Fibroblast of mammary gland (primary cell): ENCODE measurements around the gene LRRK1.

Experiments
- DNase-seq: peaks from one replicate; pipeline ENCODE4 v3.0.0-alpha.2; 2010; ENCODE audit warnings: low read depth
- H3K4me3 ChIP-seq: 2 replicates; pipeline ENCODE4 v1.5.1; 2011; ENCODE audit warnings: low read depth, mild to moderate bottlenecking, low read length, moderate library complexity; ENCODE audit not compliant: control insufficient read depth
- TF ChIP-seq, protein P1 (sequence below): conservative IDR thresholded peaks from 2 replicates; pipeline ENCODE4 v1.5.1; 2011; ENCODE audit warnings: low read depth, low read length, inconsistent platforms; ENCODE audit not compliant: control insufficient read depth, insufficient read depth

Gene LRRK1

DNA sequence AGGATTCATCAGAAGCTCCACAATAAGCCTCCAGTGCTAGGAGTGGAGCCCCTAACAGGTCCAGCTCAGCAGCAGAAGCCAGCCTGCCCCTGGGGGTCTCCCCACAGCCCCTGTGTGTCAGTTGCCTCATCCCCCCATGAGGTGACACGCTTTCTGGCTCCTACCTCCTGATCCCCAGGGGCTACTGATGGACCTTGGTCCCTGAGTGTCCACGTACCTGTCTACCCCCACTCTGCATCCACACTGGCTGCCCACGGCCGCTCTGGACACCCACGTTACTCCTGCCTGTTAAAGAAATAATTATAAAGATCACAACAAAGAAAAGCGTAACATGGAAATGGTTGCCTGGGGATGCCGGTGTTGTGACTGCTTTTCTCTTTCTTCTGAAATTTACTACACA lies 189.6 kb downstream of the LRRK1 start:
- no peak for DNase-seq

DNA sequence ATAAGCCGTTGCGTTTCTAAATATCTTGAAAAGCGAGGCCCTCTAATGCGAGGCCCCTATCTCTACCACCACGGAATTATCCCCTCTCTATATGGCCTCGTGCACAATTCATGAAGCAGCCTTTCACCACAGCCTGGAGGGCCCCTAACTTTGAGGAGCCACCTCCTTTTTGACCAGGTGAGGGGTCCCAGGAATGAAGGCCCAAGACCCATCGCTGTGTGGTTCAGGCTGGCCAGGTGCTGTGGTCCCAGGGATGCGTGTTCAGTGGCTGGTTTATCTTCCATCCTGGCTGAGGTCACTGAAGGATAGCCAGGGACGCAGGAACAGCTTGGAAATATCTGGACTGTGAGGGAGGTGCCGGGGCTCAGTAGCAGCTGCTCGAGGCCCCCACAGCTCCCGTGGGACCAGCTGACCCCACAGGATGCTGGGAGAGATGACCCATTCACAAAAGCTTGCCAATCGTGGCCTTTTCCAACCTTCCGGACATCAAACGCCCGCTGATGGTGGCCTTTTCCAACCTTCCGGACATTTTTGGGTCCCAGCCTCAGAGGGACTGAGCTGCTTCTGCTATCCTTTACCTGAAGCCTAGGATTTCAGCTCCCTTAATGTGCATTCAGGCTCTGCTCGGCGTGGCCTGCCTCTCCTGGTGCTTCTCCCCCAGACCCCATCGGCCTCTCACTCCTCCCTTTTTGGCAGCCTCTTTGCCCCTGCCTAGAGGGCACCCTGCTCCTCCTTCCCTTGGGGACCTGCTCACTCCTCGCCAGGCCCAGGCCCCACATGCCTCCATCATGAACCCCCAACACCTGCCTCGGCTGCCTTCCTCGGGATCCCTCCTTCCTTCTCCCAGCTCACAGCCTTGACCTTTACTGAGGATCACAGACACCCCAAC lies 191.8 kb downstream of the LRRK1 start:
- TF ChIP-seq, protein P1, sequence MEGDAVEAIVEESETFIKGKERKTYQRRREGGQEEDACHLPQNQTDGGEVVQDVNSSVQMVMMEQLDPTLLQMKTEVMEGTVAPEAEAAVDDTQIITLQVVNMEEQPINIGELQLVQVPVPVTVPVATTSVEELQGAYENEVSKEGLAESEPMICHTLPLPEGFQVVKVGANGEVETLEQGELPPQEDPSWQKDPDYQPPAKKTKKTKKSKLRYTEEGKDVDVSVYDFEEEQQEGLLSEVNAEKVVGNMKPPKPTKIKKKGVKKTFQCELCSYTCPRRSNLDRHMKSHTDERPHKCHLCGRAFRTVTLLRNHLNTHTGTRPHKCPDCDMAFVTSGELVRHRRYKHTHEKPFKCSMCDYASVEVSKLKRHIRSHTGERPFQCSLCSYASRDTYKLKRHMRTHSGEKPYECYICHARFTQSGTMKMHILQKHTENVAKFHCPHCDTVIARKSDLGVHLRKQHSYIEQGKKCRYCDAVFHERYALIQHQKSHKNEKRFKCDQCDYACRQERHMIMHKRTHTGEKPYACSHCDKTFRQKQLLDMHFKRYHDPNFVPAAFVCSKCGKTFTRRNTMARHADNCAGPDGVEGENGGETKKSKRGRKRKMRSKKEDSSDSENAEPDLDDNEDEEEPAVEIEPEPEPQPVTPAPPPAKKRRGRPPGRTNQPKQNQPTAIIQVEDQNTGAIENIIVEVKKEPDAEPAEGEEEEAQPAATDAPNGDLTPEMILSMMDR, result no peak
- no peak for DNase-seq
- H3K4me3 ChIP-seq, result no peak overlapping the region

More for the DNA sequence above, 189.6 kb downstream of the LRRK1 start:
- TF ChIP-seq, protein P1, result no peak
- no peak overlapping the region for H3K4me3 ChIP-seq

DNA sequence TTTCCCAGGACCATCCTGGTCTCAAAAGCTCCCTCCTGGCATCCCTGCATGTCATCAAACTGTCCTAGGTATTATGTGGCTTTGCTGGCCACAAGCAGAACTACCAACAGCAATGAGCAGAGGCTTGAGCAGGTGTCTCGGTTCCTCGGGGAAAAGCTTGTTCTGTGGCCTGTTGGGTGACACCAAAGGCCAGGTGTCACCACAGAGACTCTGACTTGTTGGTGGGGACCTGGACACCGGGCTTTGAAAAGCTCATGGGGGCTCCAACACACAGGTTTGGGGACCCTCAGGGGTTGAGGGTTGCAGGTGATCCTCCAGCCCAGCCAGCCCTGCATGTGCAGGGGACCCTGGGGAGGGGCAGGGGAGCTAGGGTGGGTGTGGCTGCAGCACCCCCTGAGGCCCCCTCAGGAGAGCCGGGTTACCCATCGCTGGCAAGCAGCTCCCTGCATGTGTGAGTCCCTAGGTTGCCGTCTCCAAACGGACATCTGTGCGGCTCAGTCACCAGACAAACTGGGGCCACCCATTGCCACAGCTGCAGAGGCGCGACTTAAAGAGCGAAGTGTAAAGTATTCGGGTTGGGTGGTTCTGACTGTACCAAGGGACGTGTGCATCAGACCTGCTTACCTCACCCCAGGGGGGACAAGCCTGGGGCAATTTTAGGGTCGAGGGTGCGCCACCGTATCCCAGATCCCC lies 192.6 kb downstream of the LRRK1 start:
- TF ChIP-seq, protein P1, result no peak
- DNase-seq, result no peak
- no peak overlapping the region for H3K4me3 ChIP-seq

DNA sequence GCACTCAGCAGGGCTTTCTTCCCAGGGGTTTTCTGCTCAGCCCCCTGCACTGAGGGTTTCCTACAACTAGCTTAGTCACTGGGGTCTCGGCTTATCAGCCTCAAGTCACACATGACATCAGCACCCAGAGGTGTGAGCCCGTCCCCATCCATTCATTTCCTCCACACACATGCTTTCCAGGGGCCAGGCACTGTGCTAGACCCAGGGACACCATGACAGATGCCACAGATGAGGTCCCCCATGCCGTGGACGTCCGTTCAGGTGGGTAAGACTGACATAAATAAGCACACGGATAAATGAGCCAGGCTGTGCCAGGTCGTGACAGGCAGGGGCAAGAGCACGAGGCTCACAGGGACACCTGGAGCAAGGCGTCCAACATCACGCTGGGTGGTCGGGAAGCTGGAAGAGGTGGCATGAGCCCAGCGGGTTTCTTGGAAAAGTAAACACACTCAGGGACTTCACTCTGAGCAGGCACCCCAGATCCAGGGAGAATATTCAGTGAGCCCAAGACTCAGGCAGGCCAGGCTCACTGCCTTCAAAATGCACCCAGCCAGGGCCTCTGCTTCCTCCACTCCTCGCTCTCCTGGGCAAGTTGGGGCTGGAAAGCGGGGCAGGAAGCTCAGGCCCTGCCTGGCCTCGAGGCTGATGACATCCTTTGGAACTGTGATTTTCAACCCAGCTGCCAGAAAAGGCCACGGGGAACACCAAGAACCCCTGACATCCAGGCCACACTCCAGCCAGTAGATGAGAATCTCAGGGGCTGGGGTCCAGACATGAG lies 193.4 kb downstream of the LRRK1 start:
- TF ChIP-seq, protein P1, result no peak
- no peak overlapping the region for H3K4me3 ChIP-seq
- no peak for DNase-seq

DNA sequence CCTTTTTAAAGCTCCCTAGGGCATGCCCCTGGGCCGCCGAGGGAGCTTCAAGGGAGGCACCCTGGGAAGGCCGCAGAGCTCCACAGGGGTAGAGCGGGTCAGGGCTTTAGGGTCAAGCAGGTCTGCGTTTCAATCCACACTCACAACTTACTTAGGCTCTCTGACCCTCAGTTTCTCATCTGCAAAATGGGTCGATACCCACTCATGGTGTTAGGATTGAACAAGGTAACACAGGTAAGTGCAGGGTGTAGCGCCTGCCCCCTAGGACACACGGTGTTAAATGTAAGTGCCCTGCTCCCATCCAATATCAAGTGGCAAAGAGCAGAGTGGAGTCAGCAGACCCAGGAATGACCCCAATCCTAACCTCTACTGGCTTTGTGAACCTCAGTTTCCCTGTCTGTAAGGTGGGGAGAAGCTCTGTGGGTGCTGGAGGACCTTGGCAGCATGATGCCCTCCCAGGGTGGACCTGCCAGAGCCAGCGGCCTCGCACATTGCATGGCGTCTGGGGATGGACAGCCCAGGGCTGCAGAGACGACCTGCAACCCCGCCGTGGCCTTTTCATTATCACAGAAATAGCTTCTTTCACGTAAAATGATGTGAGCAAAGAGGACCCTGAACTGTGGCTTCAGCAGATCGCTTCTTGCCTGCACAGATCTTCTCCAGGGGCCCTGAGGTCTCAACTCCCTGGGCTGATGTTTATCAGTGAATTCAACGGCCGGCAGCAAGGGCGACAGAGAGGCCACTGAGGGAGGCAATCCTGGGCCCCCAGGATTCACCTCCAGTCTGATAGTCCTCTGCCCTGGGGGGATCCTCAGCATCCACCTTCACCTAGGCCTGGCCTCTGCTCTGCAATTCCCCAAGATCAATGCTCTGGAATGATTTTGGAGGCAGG lies 194.2 kb downstream of the LRRK1 start:
- DNase-seq, result no peak
- H3K4me3 ChIP-seq, result no peak overlapping the region
- TF ChIP-seq, protein P1, result no peak
